Left lobe of liver (tissue), 2 donors: ENCODE results near the gene STOML1. TPM values are rescaled to one million over a fixed set of nuclear protein-coding genes. Genes with fewer than 3 reads are reported as not detected.
A peak's percentile ranks its signal among the peaks of the same experiment; 100 is the strongest.

Experiments used
- ATAC-seq: fragments of 200-7000 bp; cut with Tn5 transposase; one replicate; pipeline ENCODE4 v1.9.1; 2020; ENCODE audit warnings: mild to moderate bottlenecking, moderate library complexity
- DNase-seq: peaks from one replicate; pipeline ENCODE4 v3.0.0-alpha.2; 2020; ENCODE audit warnings: low spot score
- total RNA-seq: library from RNA; stranded (reverse); gene quantifications from one replicate; pipeline ENCODE4 v1.2.1, GENCODE V29; 2021
- donor health status: DM: no; HTN: no; CAD: no; lungs with moderate emphysema.
- donor health status: DM: no; HTN: yes; CAD: no.

Gene STOML1
- total RNA-seq, 1 donor from 2014 or later, result 8.1 TPM

- ATAC-seq, result no peak
- DNase-seq, result no peak
Measured at GRCh38 chr15:74019734-74020133, 27.6 kb upstream of the STOML1 start.

GRCh38 chr15:74013374-74013894 lies 21.3 kb upstream of the STOML1 start:
- peak; percentile 9 for ATAC-seq

GRCh38 chr15:74011610-74012009 lies 19.5 kb upstream of the STOML1 start:
- ATAC-seq, result peak; percentile 85
- peak; percentile 87 for DNase-seq

More at GRCh38 chr15:74013374-74013894, 21.3 kb upstream of the STOML1 start:
- DNase-seq, result no peak

- peak; percentile 77 for DNase-seq
- ATAC-seq, result peak; percentile 70
Measured at GRCh38 chr15:74010929-74011540, 18.9 kb upstream of the STOML1 start.

- DNase-seq, result no peak
- ATAC-seq, result no peak
Measured at GRCh38 chr15:74008901-74009300, 16.8 kb upstream of the STOML1 start.

- DNase-seq (no peak), ATAC-seq (peak; percentile 47)
Measured at GRCh38 chr15:74007820-74008371, 15.8 kb upstream of the STOML1 start.

- ATAC-seq (no peak), DNase-seq (no peak)
Measured at GRCh38 chr15:74006774-74007639, 14.9 kb upstream of the STOML1 start.

GRCh38 chr15:73997986-73998385 lies 5.9 kb upstream of the STOML1 start:
- DNase-seq (no peak), ATAC-seq (no peak)

- DNase-seq, result no peak
- ATAC-seq, result no peak
Measured at GRCh38 chr15:73996939-73997338, 4.8 kb upstream of the STOML1 start.

GRCh38 chr15:73996267-73996666 lies 4.2 kb upstream of the STOML1 start:
- ATAC-seq (no peak), DNase-seq (no peak)

- ATAC-seq (peak; percentile 26), DNase-seq (peak; percentile 64)
Measured at GRCh38 chr15:73994912-73995622, 3.0 kb upstream of the STOML1 start.

GRCh38 chr15:73994413-73994883 lies 2.4 kb upstream of the STOML1 start, which contains the start of gene PML:
TSS of gene PML (plus strand) at chr15:73994716. CDS start at chr15:73994813, 97 bp downstream.
- DNase-seq (peak; percentile 97), ATAC-seq (peak; percentile 87)

GRCh38 chr15:73993211-73993994 lies 1.3 kb upstream of the STOML1 start:
- no peak for DNase-seq

GRCh38 chr15:73992594-73992898 lies 451 bp upstream of the STOML1 start:
- DNase-seq (no peak), ATAC-seq (no peak)

More at GRCh38 chr15:73993211-73993994, 1.3 kb upstream of the STOML1 start:
- ATAC-seq, result no peak

- DNase-seq (no peak), ATAC-seq (peak; percentile 1)
Measured at GRCh38 chr15:73991260-73991659, 835 bp downstream of the STOML1 start.

GRCh38 chr15:73990250-73991005 lies 1.7 kb downstream of the STOML1 start:
- no peak for ATAC-seq
- DNase-seq, result no peak

GRCh38 chr15:73989001-73989798 lies 2.9 kb downstream of the STOML1 start:
- ATAC-seq (no peak), DNase-seq (no peak)

GRCh38 chr15:73988445-73988969 lies 3.6 kb downstream of the STOML1 start:
- DNase-seq (no peak), ATAC-seq (no peak)
